ENCODE data around the gene KLF1.

Gene KLF1

GRCh38 chr19:12881172-12881808 is 5.7 kb downstream of the KLF1 start, which contains the start of gene DNASE2:
Gene DNASE2 (minus strand): TSS chr19:12881449. CDS start chr19:12881375, 74 bp downstream.
- 0% methylated on average over 31 of the region's 38 CpGs for WGBS (ENCODE audit: insufficient coverage)
- H3K4me3 ChIP-seq (ENCODE audit: control insufficient read depth in 1 of 7, extremely low read depth in 1 of 7, insufficient read depth in 4 of 7, low read depth in 2 of 7, low read length in 6 of 7): peak within 1 kb of the TSS; percentile 48 to 92 (median 82)
- no peaks in the 10 kb centered on the region for H3K27me3 ChIP-seq (replicated peaks in 2 of 5; ENCODE audit: control insufficient read depth in 4 of 5, insufficient read depth in 5 of 5, low read length in 4 of 5)
- peaks cover 0 to 31% (median 28%) of the 10 kb centered on the region in 4 experiments for H3K4me1 ChIP-seq (ENCODE audit: control extremely low read depth in 1 of 4, control insufficient read depth in 4 of 4, insufficient read depth in 4 of 4, low read length in 3 of 4)
- H3K36me3 ChIP-seq (ENCODE audit: control insufficient read depth in 4 of 4, insufficient read depth in 4 of 4, low read length in 3 of 4): peaks cover 0 to 12% (median 8%) of the 10 kb centered on the region in 4 experiments
- peak; percentile 96 to 98 (median 97) for DNase-seq
- peaks cover 0 to 7% (median 3%) of the 10 kb centered on the region in 5 experiments for H3K9me3 ChIP-seq (ENCODE audit: control extremely low read depth in 1 of 5, control insufficient read depth in 4 of 5, insufficient read depth in 2 of 5, low read depth in 1 of 5, low read length in 4 of 5)
- ChIA-PET POLR2A (interaction anchor here (0.8 to 1.0 kb wide), 3 partner anchors 10 to 163 kb away, joined by 3 read pairs; no protein-coding TSS in a partner anchor), CTCF (interaction anchor here (1.3 to 2.6 kb wide), 3 partner anchors 9 to 84 kb away, joined by 3 to 11 read pairs (median 8); partner anchors contain the start of genes FARSA and GCDH)
- H3K27ac ChIP-seq (ENCODE audit: insufficient read depth in 1 of 2, low read depth in 1 of 2, low read length in 2 of 2, poor library complexity in 1 of 2, severe bottlenecking in 2 of 2): peak within 1 kb of the TSS in 1 of 2 experiments; percentile 79

GRCh38 chr19:12880551-12881171 is 6.3 kb downstream of the KLF1 start:
- POLR2A ChIA-PET: interaction anchor here (0.8 to 1.0 kb wide), 3 partner anchors 11 to 164 kb away, joined by 3 read pairs; no protein-coding TSS in a partner anchor
- H3K4me1 ChIP-seq (ENCODE audit: control extremely low read depth in 1 of 4, control insufficient read depth in 4 of 4, insufficient read depth in 4 of 4, low read length in 3 of 4): peaks cover 0 to 25% (median 23%) of the 10 kb centered on the region in 4 experiments
- H3K27ac ChIP-seq (ENCODE audit: insufficient read depth in 1 of 2, low read depth in 1 of 2, low read length in 2 of 2, poor library complexity in 1 of 2, severe bottlenecking in 2 of 2): peak overlapping the region in 1 of 2 experiments; percentile 79
- 20% methylated on average over 22 of the region's 29 CpGs for WGBS (ENCODE audit: insufficient coverage)
- peak overlapping the region; percentile 48 to 92 (median 82) for H3K4me3 ChIP-seq (ENCODE audit: control insufficient read depth in 1 of 7, extremely low read depth in 1 of 7, insufficient read depth in 4 of 7, low read depth in 2 of 7, low read length in 6 of 7)
- CTCF ChIA-PET: interaction anchor here (0.9 to 2.2 kb wide), 4 partner anchors 10 to 33 kb away, joined by 3 to 8 read pairs (median 4); partner anchors contain the start of gene GCDH
- H3K9me3 ChIP-seq (ENCODE audit: control extremely low read depth in 1 of 5, control insufficient read depth in 4 of 5, insufficient read depth in 2 of 5, low read depth in 1 of 5, low read length in 4 of 5): peaks cover 0 to 7% (median 3%) of the 10 kb centered on the region in 5 experiments
- peaks cover 0 to 18% (median 10%) of the 10 kb centered on the region in 4 experiments for H3K36me3 ChIP-seq (ENCODE audit: control insufficient read depth in 4 of 4, insufficient read depth in 4 of 4, low read length in 3 of 4)
- no peaks in the 10 kb centered on the region for H3K27me3 ChIP-seq (replicated peaks in 2 of 5; ENCODE audit: control insufficient read depth in 4 of 5, insufficient read depth in 5 of 5, low read length in 4 of 5)
- DNase-seq: peak in 2 of 3 donors; percentile 34 to 47

GRCh38 chr19:12875086-12875485 is 11.9 kb downstream of the KLF1 start:
- WGBS (ENCODE audit: insufficient coverage): 96% methylated on average over 6 of the region's 6 CpGs
- no peak for DNase-seq
- ChIA-PET CTCF (interaction anchor here (0.6 to 2.0 kb wide), 2 partner anchors 16 to 746 kb away, joined by 3 to 5 read pairs; partner anchors contain the start of gene GCDH), POLR2A (no interaction called here)
- Histone ChIP-seq H3K9me3 (ENCODE audit: control extremely low read depth in 1 of 5, control insufficient read depth in 4 of 5, insufficient read depth in 2 of 5, low read depth in 1 of 5, low read length in 4 of 5) (no peaks in the 10 kb centered on the region), H3K36me3 (ENCODE audit: control insufficient read depth in 4 of 4, insufficient read depth in 4 of 4, low read length in 3 of 4) (peaks cover 0 to 39% (median 14%) of the 10 kb centered on the region in 4 experiments), H3K27me3 (replicated peaks in 2 of 5; ENCODE audit: control insufficient read depth in 4 of 5, insufficient read depth in 5 of 5, low read length in 4 of 5) (no peaks in the 10 kb centered on the region), H3K4me3 (ENCODE audit: control insufficient read depth in 1 of 7, extremely low read depth in 1 of 7, insufficient read depth in 4 of 7, low read depth in 2 of 7, low read length in 6 of 7) (no peak overlapping the region), H3K4me1 (ENCODE audit: control extremely low read depth in 1 of 4, control insufficient read depth in 4 of 4, insufficient read depth in 4 of 4, low read length in 3 of 4) (peaks cover 0 to under 1% (median 0%) of the 10 kb centered on the region in 4 experiments), H3K27ac (ENCODE audit: insufficient read depth in 1 of 2, low read depth in 1 of 2, low read length in 2 of 2, poor library complexity in 1 of 2, severe bottlenecking in 2 of 2) (no peak overlapping the region)

- Histone ChIP-seq H3K27ac (ENCODE audit: insufficient read depth in 1 of 2, low read depth in 1 of 2, low read length in 2 of 2, poor library complexity in 1 of 2, severe bottlenecking in 2 of 2) (no peak overlapping the region), H3K27me3 (replicated peaks in 2 of 5; ENCODE audit: control insufficient read depth in 4 of 5, insufficient read depth in 5 of 5, low read length in 4 of 5) (no peaks in the 10 kb centered on the region), H3K4me1 (ENCODE audit: control extremely low read depth in 1 of 4, control insufficient read depth in 4 of 4, insufficient read depth in 4 of 4, low read length in 3 of 4) (no peaks in the 10 kb centered on the region), H3K9me3 (ENCODE audit: control extremely low read depth in 1 of 5, control insufficient read depth in 4 of 5, insufficient read depth in 2 of 5, low read depth in 1 of 5, low read length in 4 of 5) (no peaks in the 10 kb centered on the region), H3K36me3 (ENCODE audit: control insufficient read depth in 4 of 4, insufficient read depth in 4 of 4, low read length in 3 of 4) (peaks cover 0 to 39% (median 14%) of the 10 kb centered on the region in 4 experiments), H3K4me3 (ENCODE audit: control insufficient read depth in 1 of 7, extremely low read depth in 1 of 7, insufficient read depth in 4 of 7, low read depth in 2 of 7, low read length in 6 of 7) (no peak overlapping the region)
- DNase-seq: no peak
- WGBS (ENCODE audit: insufficient coverage): 96% methylated on average over 82 of the region's 86 CpGs
- ChIA-PET CTCF (interaction anchor here (1.0 to 2.0 kb wide), 4 partner anchors 9 to 156 kb away, joined by 3 to 5 read pairs (median 4); partner anchors contain the start of gene GCDH), POLR2A (no interaction called here)
Measured at GRCh38 chr19:12873891-12874745, 12.9 kb downstream of the KLF1 start.

- Histone ChIP-seq H3K4me1 (ENCODE audit: control extremely low read depth in 1 of 4, control insufficient read depth in 4 of 4, insufficient read depth in 4 of 4, low read length in 3 of 4) (no peaks in the 10 kb centered on the region), H3K27me3 (replicated peaks in 2 of 5; ENCODE audit: control insufficient read depth in 4 of 5, insufficient read depth in 5 of 5, low read length in 4 of 5) (no peaks in the 10 kb centered on the region), H3K9me3 (ENCODE audit: control extremely low read depth in 1 of 5, control insufficient read depth in 4 of 5, insufficient read depth in 2 of 5, low read depth in 1 of 5, low read length in 4 of 5) (no peaks in the 10 kb centered on the region), H3K27ac (ENCODE audit: insufficient read depth in 1 of 2, low read depth in 1 of 2, low read length in 2 of 2, poor library complexity in 1 of 2, severe bottlenecking in 2 of 2) (no peak overlapping the region), H3K4me3 (ENCODE audit: control insufficient read depth in 1 of 7, extremely low read depth in 1 of 7, insufficient read depth in 4 of 7, low read depth in 2 of 7, low read length in 6 of 7) (peak overlapping the region in 4 of 7 experiments; percentile 30 to 45 (median 38)), H3K36me3 (ENCODE audit: control insufficient read depth in 4 of 4, insufficient read depth in 4 of 4, low read length in 3 of 4) (peaks cover 0 to 35% (median 10%) of the 10 kb centered on the region in 4 experiments)
- DNase-seq: peak; percentile 86 to 91 (median 91)
- ChIA-PET POLR2A (interaction anchor here (0.7 to 1.0 kb wide), 3 partner anchors 50 to 71 kb away, joined by 3 to 5 read pairs (median 3); no protein-coding TSS in a partner anchor), CTCF (interaction anchor here (0.7 to 1.5 kb wide), 8 partner anchors 10 to 187 kb away, joined by 3 to 5 read pairs (median 3); no protein-coding TSS in a partner anchor)
- WGBS (ENCODE audit: insufficient coverage): 95% methylated on average over 70 of the region's 70 CpGs
Measured at GRCh38 chr19:12872941-12873890, 13.8 kb downstream of the KLF1 start.

All from common myeloid progenitor, CD34-positive (primary cell).